ENCODE results near the gene YIPF5. TPM values are rescaled to one million over a fixed set of nuclear protein-coding genes. Genes with fewer than 3 reads are reported as not detected.

YIPF5 gene
- total and polyA plus RNA-seq, 2 of the 4 experiments (the other 2 are of a cell fraction): 64.4 to 172 TPM

DNA sequence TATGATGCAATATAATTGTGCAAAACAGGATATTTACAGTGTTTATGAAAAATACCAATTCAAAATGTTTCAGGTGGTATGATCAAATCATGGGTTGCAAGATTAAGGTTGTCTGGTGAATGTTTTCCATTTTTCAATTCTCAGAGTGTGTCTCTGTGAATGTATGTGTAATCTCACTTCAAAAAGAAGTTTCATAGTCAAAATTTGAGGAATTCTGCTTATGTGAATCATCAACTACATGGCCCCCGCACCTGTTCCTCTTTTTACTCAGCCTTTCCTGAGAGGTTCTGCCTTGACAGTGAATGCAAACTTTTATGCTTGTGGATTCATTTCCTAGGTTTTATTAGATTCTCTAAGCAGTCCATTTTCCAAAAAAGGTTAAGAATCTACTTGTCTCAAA lies 32.3 kb upstream of the YIPF5 start:
- Histone ChIP-seq H3K9ac (ENCODE audit: low read depth, low read length) (no peak overlapping the region), H3K4me2 (ENCODE audit: low read depth, low read length) (no peak overlapping the region), H3K18ac (ENCODE audit: low read depth, low read length) (no peak overlapping the region), H2AK5ac (ENCODE audit: low read depth, low read length) (no peak overlapping the region), H2BK20ac (ENCODE audit: low read depth, low read length) (no peak overlapping the region), H2BK5ac (ENCODE audit: low read depth, low read length, poor library complexity, severe bottlenecking) (no peak overlapping the region), H3K79me1 (ENCODE audit: low read depth in 1 of 2, low read length in 2 of 2) (no peaks in the 10 kb centered on the region), H4K20me1 (ENCODE audit: insufficient read depth, low read length) (no peaks in the 10 kb centered on the region), H3K27me3 (ENCODE audit: control insufficient read depth, insufficient read depth, low read length) (peaks cover 10% of the 10 kb centered on the region), H3K4me1 (ENCODE audit: control insufficient read depth, insufficient read depth, low read length) (peaks cover 6% of the 10 kb centered on the region), H2AK9ac (replicated peaks; ENCODE audit: low read depth, low read length, poor library complexity) (no peak overlapping the region), H3K9me1 (ENCODE audit: insufficient read depth, low read length) (no peaks in the 10 kb centered on the region), H3K56ac (ENCODE audit: extremely low read depth, insufficient read depth, low read length) (no peak overlapping the region), H2BK15ac (ENCODE audit: low read depth, low read length) (no peak overlapping the region), H2BK120ac (ENCODE audit: low read depth, low read length) (no peak overlapping the region), H4K5ac (ENCODE audit: low read depth, low read length) (no peak overlapping the region), H4K91ac (ENCODE audit: insufficient read depth, low read depth, low read length) (no peak overlapping the region), H4K8ac (ENCODE audit: low read depth in 2 of 2, low read length in 2 of 2) (no peak overlapping the region), H3K27ac (ENCODE audit: insufficient read depth, low read length) (no peak overlapping the region), H2AFZ (replicated peaks; ENCODE audit: low read length, poor library complexity) (no peak overlapping the region), H3K4ac (ENCODE audit: low read depth, low read length) (no peak overlapping the region), H3K14ac (replicated peaks; ENCODE audit: low read depth, low read length) (no peak overlapping the region), H3K36me3 (ENCODE audit: control insufficient read depth, insufficient read depth, low read length) (no peaks in the 10 kb centered on the region), H3K4me3 (ENCODE audit: insufficient read depth, low read depth, low read length) (no peak overlapping the region), H3K9me3 (ENCODE audit: control insufficient read depth, insufficient read depth, low read length) (no peaks in the 10 kb centered on the region), H3K23ac (ENCODE audit: low read depth, low read length) (no peak overlapping the region)
- no CpG with 5 or more reads among the region's 1 CpG for WGBS, 2 experiments (ENCODE audit: extremely low coverage in 2 of 2, insufficient read length in 1 of 2)
- TF ChIP-seq RFX5 (IDR thresholded peaks at IDR 0.05; ENCODE audit: low read depth, low read length): no peak
- TF ChIP-seq FOS (IDR thresholded peaks at IDR 0.05; ENCODE audit: low read depth, low read length): no peak
- TF ChIP-seq RAD21 (IDR thresholded peaks at IDR 0.05; ENCODE audit: low read length): no peak
- no peak for TF ChIP-seq RCOR1 (IDR thresholded peaks at IDR 0.05; ENCODE audit: insufficient replicate concordance, low read length)
- TF ChIP-seq CEBPB (IDR thresholded peaks at IDR 0.05; ENCODE audit: low read depth, low read length): peak; percentile 35; the same call in 1 of the 2 replicates
- TF ChIP-seq SMC3 (IDR thresholded peaks at IDR 0.05; ENCODE audit: low read depth, low read length): no peak
- TF ChIP-seq POLR2A (IDR thresholded peaks at IDR 0.05; ENCODE audit: low read depth, low read length): no peak
- ATAC-seq (ENCODE audit: low read depth): no peak
- DNase-seq: no peak
- dilution Hi-C loops (cut with HindIII; ENCODE audit: low sequenced_read_pairs, unreplicated experiment): no loop called here
- ChIA-PET CTCF (interaction anchor here (1.6 kb wide), 1 partner anchor 265 kb away, joined by 5 read pairs; no protein-coding TSS in a partner anchor), POLR2A (ENCODE audit: unreplicated experiment) (no interaction called here)
- in situ Hi-C loops (cut with MboI; ENCODE audit: low sequenced_read_pairs): loop anchor here (5.0 to 25.0 kb wide), 4 partner anchors 1135 to 1852 kb away; no protein-coding TSS in a partner anchor
- intact Hi-C loops (cut with micrococcal nuclease): loop anchor here (1.0 to 10.0 kb wide), 5 partner anchors 345 to 1922 kb away; no protein-coding TSS in a partner anchor
- BruUV-seq (replicated peaks): no TSS peak

Measured in IMR-90 (cell line).